Measurements from ENCODE around the gene MAP2K7. TPM values are rescaled to one million over a fixed set of nuclear protein-coding genes. Genes with fewer than 3 reads are reported as not detected.

MAP2K7 gene
- total RNA-seq, result 10 to 100 TPM; 30.5 to 31.1 TPM
- polyA plus RNA-seq (ENCODE audit: insufficient read length in 6 of 6), result 10 to 100 TPM; 25.7 to 33.1 (median 30.5) TPM
- long read RNA-seq, donor 1, transcript MAP2K7-201 (11 exons, 3,361 nt), result major isoform, 8 of 11 reads
- long read RNA-seq, donor 1, partial matches to known transcripts, result 0 of 11 reads
- long read RNA-seq, donor 1, other reads (novel, unspliced or antisense), result 0 of 11 reads
- long read RNA-seq, donor 2, transcript MAP2K7-203 (12 exons, 3,396 nt), result major isoform, 5 of 12 reads
- long read RNA-seq, donor 2, partial matches to known transcripts, result 5 of 12 reads
- long read RNA-seq, donor 2, other reads (novel, unspliced or antisense), result 0 of 12 reads
- long read RNA-seq, donor 3, partial matches to known transcripts, result 0 of 5 reads
- long read RNA-seq, donor 3, other reads (novel, unspliced or antisense), result 0 of 5 reads
- long read RNA-seq, donor 4, partial matches to known transcripts, result 0 of 3 reads
- long read RNA-seq, donor 4, other reads (novel, unspliced or antisense), result 3 of 3 reads
- long read RNA-seq, donor 5, partial matches to known transcripts, result 7 of 9 reads
- long read RNA-seq, donor 5, other reads (novel, unspliced or antisense), result 0 of 9 reads
- long read RNA-seq, donor 6, partial matches to known transcripts, result 0 of 3 reads
- long read RNA-seq, donor 6, other reads (novel, unspliced or antisense), result 0 of 3 reads
- long read RNA-seq, donor 7, transcript MAP2K7-201 (11 exons, 3,361 nt), result major isoform, 9 of 12 reads
- long read RNA-seq, donor 7, partial matches to known transcripts, result 0 of 12 reads
- long read RNA-seq, donor 7, other reads (novel, unspliced or antisense), result 0 of 12 reads
- long read RNA-seq, donor 8, partial matches to known transcripts, result 72 of 78 reads
- long read RNA-seq, donor 8, other reads (novel, unspliced or antisense), result 0 of 78 reads
- long read RNA-seq, donor 9, result 0 reads
- long read RNA-seq, donor 10, partial matches to known transcripts, result 0 of 1 reads
- long read RNA-seq, donor 10, other reads (novel, unspliced or antisense), result 1 of 1 reads
- long read RNA-seq, donor 11, result 0 reads
- long read RNA-seq, donor 12, partial matches to known transcripts, result 0 of 2 reads
- long read RNA-seq, donor 12, other reads (novel, unspliced or antisense), result 0 of 2 reads

GRCh38 chr19:7903244-7904073 is at the start of gene MAP2K7:
MAP2K7 (plus strand) TSS chr19:7903877; CDS start chr19:7903945, 68 bp downstream.
- peaks cover 17 to 53% of the 10 kb centered on the region in 2 donors for H3K4me1 ChIP-seq
- peak within 1 kb of the TSS; percentile 74 to 87 for H3K4me3 ChIP-seq
- intact Hi-C loops (cut with DNase I), result no loop called here
- H3K36me3 ChIP-seq, result peaks cover 0 to 17% of the 10 kb centered on the region in 2 donors
- no peaks in the 10 kb centered on the region for H3K9me3 ChIP-seq
- H3K27ac ChIP-seq, result peak within 1 kb of the TSS; percentile 85 to 88
- peaks cover 0 to 5% of the 10 kb centered on the region in 2 donors for H3K27me3 ChIP-seq
- ATAC-seq (peak; percentile 89), DNase-seq (peak; percentile 100)
- TF ChIP-seq CTCF (IDR thresholded peaks at IDR 0.05), result peak; percentile 37 to 38

GRCh38 chr19:7855426-7856108 is 48.1 kb upstream of the MAP2K7 start:
- no peak for TF ChIP-seq CTCF (IDR thresholded peaks at IDR 0.05)
- Histone ChIP-seq H3K27me3 (peaks cover 0 to 14% of the 10 kb centered on the region in 2 donors), H3K4me3 (no peak overlapping the region), H3K4me1 (peaks cover 3 to 9% of the 10 kb centered on the region in 2 donors), H3K9me3 (no peaks in the 10 kb centered on the region), H3K27ac (no peak overlapping the region), H3K36me3 (peaks cover 0 to 22% of the 10 kb centered on the region in 2 donors)
- ATAC-seq (no peak), DNase-seq (peak in 1 of 4 donors; percentile 55)
- intact Hi-C loops (cut with DNase I), result no loop called here

GRCh38 chr19:7856109-7856591 is 47.5 kb upstream of the MAP2K7 start:
- no peak for TF ChIP-seq CTCF (IDR thresholded peaks at IDR 0.05)
- Histone ChIP-seq H3K4me3 (no peak overlapping the region), H3K27ac (no peak overlapping the region), H3K36me3 (peaks cover 0 to 22% of the 10 kb centered on the region in 2 donors), H3K9me3 (no peaks in the 10 kb centered on the region), H3K4me1 (peaks cover 3 to 9% of the 10 kb centered on the region in 2 donors), H3K27me3 (peaks cover 0 to 20% of the 10 kb centered on the region in 2 donors)
- no peak for DNase-seq
- ATAC-seq, result no peak
- intact Hi-C loops (cut with DNase I), result no loop called here

Data from left lung (tissue), 14 donors.